NCI-H510A (cell line): ENCODE results near the gene CCDC3.
"Not testable (repeated sequence)": the region's sequence is repeated elsewhere in the genome, so short reads cannot be mapped to it uniquely, and the experiment has no call there.

ENCODE experiments used
- DNase-seq: peaks from one replicate; lab custom pipeline; 2025; lab: John Stamatoyannopoulos, UW

The CCDC3 gene

GRCh38 chr10:12887780-12888179 lies 113.7 kb downstream of the CCDC3 start:
- DNase-seq = no peak

DNA sequence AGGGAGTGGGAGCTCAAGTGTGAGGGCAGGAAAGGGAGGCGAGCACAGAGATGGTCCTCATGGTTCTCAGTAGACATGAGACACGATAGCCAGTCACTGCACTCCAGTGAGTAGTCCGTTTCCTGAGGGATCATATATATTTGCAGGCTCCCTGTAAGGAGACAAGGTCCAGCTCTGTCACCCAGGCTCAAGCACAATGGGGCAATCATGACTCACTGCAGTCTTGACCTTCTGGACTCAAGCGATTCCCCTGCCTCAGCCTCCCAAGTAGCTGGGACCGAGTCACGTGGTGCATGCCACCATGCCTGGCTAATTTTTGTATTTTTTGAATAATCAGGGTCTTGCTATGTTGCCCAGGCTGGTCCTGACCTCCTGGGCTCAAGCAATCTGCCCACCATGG lies 116.7 kb downstream of the CCDC3 start:
- DNase-seq = no peak

GRCh38 chr10:12880423-12880822 lies 121.1 kb downstream of the CCDC3 start:
- DNase-seq = no peak

DNA sequence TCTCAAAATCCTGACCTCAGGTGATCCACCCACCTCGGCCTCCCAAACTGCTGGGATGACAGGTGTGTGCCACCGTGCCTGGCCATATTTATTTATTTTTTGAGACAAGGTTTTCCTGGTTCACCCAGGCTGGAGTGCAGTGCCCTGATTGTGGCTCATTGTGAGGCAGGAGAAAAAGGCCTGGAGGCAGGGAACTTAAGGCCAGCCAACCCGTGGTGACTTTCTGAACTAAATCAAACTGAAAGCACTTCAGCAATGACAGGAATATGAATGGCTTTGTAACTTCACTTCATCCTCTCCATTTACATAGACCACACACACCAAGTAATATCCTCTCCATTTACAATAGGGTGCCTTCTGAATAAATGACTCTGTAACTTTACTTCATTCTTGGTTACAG lies 124.4 kb downstream of the CCDC3 start:
- DNase-seq = no peak

- DNase-seq = no peak
Observed at GRCh38 chr10:12876266-12876665, 125.2 kb downstream of the CCDC3 start.

- DNase-seq = no peak
Observed at GRCh38 chr10:12875100-12875499, 126.4 kb downstream of the CCDC3 start.

DNA sequence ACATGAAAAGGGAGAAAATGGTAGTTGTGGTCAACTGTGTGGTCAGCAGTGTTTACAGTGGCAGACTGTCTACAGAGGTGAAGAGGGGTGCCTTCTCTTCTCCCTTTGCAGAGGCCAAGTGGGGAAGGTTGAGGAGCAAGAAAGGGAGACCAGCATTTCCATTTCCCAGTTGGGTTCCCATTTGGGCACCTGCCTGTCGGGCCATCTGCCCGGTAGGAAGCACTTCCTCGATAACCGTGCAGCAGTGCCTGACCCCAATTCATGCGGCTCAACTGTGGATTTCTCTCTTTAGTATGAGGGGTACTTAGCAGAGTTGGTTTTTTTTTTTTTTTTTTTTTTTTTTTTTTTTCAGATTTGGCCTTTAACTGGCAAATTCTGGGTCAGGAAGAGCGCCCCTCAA lies 127.0 kb downstream of the CCDC3 start:
- DNase-seq = no peak

- DNase-seq = no peak
Observed at GRCh38 chr10:12873172-12873571, 128.3 kb downstream of the CCDC3 start.

DNA sequence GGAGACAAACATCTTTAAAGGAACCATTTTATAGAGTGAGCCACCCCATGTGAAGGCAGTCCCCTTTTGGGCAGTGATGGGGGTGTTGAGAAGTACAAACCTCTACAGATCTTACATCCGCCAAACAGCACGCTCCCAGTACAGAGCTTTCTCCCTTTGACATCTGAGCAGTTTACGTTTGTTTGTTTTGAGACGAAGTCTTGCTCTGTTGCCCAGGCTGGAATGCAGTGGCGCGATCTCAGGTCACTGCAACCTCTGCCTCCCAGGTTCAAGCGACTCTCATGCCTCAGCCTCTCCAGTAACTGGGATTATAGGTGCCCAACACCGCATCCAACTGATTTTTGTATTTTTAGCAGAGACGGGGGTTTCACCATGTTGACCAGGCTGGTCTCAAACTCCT lies 128.9 kb downstream of the CCDC3 start:
- no peak for DNase-seq

- no peak for DNase-seq
Observed at GRCh38 chr10:12869427-12869826, 132.1 kb downstream of the CCDC3 start.

- DNase-seq = no peak
Observed at GRCh38 chr10:12868229-12868628, 133.3 kb downstream of the CCDC3 start.

- DNase-seq = not testable (repeated sequence)
Observed at GRCh38 chr10:12865515-12865914, 136.0 kb downstream of the CCDC3 start.

GRCh38 chr10:12862459-12862858 lies 139.1 kb downstream of the CCDC3 start:
- DNase-seq = no peak

- DNase-seq = no peak
Observed at GRCh38 chr10:12854988-12855387, 146.5 kb downstream of the CCDC3 start.

- DNase-seq = no peak
Observed at GRCh38 chr10:12852687-12853086, 148.8 kb downstream of the CCDC3 start.

DNA sequence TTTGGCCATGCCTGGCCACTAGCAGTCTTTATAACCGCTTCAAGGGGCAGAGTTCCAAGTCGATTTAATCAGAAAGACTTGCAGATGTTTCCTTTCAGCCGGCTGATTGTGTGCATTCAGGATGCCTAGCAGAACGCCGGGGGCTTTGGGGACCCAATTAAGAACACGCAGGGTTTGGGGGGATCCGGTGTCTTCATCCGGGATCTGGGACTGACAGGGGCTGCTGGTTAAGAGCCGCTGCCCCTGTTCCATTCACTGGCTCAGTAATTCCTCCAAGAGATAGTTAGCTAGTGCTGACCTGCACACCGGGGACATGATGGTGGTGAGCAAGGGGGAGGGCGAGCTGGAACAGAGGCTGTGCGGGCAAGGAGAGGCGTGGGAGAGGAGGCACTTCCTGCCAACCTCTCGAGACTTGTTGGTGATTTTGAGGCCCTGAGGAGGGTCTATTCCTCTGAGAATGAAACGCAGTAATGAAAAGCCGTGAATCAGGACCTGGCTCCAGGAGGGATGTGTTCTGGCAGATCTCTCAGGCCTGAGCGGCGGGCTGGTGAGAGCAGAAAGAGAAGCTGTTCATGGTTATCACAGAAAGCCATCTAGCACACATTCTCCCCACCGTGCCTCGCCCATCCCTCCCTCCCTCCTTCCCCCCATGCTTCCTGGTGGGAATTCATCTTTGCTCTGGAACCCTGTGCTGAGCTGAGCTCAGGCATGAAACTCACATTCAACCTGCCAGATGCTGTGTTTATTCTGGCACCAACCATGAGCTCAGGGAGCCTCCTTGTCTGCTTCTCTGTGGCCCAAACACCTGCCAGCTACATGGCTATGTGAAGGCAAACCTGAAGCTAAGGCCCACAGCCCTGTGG lies 152.0 kb downstream of the CCDC3 start:
- DNase-seq = peak; percentile 6

GRCh38 chr10:12848439-12849173 lies 152.9 kb downstream of the CCDC3 start:
- no peak for DNase-seq

DNA sequence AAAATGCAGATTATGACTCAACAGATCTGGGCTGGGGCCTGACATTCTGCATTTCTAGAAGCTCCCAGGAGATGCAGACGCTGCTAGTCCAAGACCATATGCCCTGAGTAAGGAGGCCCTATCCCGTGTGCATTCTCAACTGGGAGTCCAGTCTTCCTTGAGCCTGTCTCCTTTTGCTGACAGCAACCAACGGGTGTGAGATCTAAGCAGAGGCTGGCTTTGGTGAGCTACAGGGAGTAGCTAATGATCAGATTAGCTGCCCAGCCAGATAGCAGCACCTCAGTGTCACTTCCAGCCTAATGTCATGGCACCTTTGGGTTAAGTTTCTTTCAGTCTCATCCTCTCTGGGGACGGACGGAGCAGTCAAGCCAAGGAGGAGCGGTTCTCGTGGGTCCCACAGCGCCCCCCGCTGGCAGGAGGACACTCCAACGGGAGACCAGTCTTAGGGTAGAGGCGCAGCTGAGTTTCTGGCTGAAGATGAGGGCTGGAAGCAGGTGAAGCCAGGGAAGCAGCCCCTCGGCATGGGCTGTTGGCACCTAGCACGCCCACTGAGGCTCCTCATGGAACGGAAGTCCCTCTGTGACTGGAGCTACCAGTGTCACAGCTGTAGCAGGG lies 154.0 kb downstream of the CCDC3 start:
- DNase-seq = no peak

GRCh38 chr10:12846718-12847117 lies 154.8 kb downstream of the CCDC3 start:
- no peak for DNase-seq
